ENCODE data around the gene TRMT2A. TPM values are rescaled to one million over a fixed set of nuclear protein-coding genes. Genes with fewer than 3 reads are reported as not detected.
A peak's percentile ranks its signal among the peaks of the same experiment; 100 is the strongest.

TRMT2A gene
- total RNA-seq, 1 donor from 2014 or later: 24.3 TPM

DNA sequence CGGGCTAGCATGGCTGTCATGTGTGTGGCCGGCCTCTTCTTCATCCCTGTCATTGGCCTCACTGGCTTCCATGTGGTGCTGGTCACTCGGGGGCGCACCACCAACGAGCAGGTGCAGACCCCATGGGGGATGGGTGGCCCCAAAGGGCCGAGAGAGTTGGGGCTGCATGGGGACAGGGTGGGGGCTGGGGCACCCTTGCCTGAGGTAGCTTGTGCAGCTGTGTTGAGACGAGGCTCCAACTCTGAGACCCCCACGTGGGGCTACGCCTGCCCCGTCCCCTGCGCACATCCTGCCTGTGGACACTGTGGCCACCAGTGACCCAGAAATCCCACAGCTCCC, 23.1 kb upstream of the TRMT2A start:
- peaks cover 44% of the 10 kb centered on the region for H4K20me1 ChIP-seq (ENCODE audit: low read depth)
- DNase-seq (ENCODE audit: low spot score): no peak
- H3K27ac Mint-ChIP-seq: no peak overlapping the region
- no peaks in the 10 kb centered on the region for H3K9me3 Mint-ChIP-seq
- peaks cover 3% of the 10 kb centered on the region for H3K4me1 Mint-ChIP-seq
- no peak overlapping the region for H3K4me2 ChIP-seq
- H3K27me3 ChIP-seq: no peaks in the 10 kb centered on the region
- no peak overlapping the region for H3K4me3 ChIP-seq
- H3K27ac ChIP-seq: no peak overlapping the region
- no peak overlapping the region for H2AFZ ChIP-seq (replicated peaks)
- H3K4me3 Mint-ChIP-seq: no peak overlapping the region
- H3K36me3 Mint-ChIP-seq: no peaks in the 10 kb centered on the region
- H3K9me3 ChIP-seq (ENCODE audit: low read depth): no peaks in the 10 kb centered on the region
- no peaks in the 10 kb centered on the region for H3K4me1 ChIP-seq
- no peak overlapping the region for H3K9ac ChIP-seq
- peaks cover 2% of the 10 kb centered on the region for H3K27me3 Mint-ChIP-seq (ENCODE audit: insufficient read depth, low read depth)
- H3K79me2 ChIP-seq (ENCODE audit: low read depth): no peaks in the 10 kb centered on the region
- TF ChIP-seq EZH2 (IDR thresholded peaks at IDR 0.05) (no peak), EZH2phosphoT487 (IDR thresholded peaks at IDR 0.05) (no peak)
- TF ChIP-seq, protein P1, sequence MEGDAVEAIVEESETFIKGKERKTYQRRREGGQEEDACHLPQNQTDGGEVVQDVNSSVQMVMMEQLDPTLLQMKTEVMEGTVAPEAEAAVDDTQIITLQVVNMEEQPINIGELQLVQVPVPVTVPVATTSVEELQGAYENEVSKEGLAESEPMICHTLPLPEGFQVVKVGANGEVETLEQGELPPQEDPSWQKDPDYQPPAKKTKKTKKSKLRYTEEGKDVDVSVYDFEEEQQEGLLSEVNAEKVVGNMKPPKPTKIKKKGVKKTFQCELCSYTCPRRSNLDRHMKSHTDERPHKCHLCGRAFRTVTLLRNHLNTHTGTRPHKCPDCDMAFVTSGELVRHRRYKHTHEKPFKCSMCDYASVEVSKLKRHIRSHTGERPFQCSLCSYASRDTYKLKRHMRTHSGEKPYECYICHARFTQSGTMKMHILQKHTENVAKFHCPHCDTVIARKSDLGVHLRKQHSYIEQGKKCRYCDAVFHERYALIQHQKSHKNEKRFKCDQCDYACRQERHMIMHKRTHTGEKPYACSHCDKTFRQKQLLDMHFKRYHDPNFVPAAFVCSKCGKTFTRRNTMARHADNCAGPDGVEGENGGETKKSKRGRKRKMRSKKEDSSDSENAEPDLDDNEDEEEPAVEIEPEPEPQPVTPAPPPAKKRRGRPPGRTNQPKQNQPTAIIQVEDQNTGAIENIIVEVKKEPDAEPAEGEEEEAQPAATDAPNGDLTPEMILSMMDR (IDR thresholded peaks at IDR 0.05): no peak
- no peaks in the 10 kb centered on the region for H3F3A ChIP-seq (ENCODE audit: low read depth)
- H3K36me3 ChIP-seq: no peaks in the 10 kb centered on the region

DNA sequence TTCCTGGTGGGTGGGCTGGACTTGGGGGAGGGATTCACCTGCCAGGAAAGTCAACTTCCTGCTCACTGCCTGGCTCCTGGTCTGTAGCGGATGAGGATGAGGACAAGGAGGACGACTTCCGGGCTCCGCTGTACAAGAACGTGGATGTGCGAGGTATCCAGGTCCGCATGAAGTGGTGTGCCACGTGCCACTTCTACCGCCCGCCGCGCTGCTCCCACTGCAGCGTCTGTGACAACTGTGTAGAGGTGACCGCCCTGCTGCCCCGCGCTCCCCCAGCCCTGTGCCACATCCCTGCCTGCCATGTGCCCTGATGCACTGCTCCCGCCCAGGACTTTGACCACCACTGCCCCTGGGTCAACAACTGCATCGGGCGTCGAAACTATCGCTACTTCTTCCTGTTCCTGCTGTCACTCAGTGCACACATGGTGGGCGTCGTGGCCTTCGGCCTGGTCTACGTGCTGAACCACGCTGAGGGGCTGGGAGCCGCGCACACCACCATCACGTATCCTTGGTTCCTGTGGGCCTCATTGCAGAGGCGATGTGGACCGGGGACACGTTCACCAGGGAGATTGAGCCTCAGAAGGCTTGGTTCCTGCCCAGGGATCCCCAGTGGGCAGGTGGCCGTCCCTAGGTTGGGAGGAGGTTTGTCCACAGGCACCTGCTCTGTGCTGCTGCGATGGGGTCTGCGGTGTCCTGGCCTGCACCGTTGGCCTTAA, 22.5 kb upstream of the TRMT2A start:
- Histone ChIP-seq H3K4me2 (no peak overlapping the region), H3K79me2 (ENCODE audit: low read depth) (no peaks in the 10 kb centered on the region), H3K4me3 (no peak overlapping the region), H3K27me3 (no peaks in the 10 kb centered on the region), H3K36me3 (no peaks in the 10 kb centered on the region), H2AFZ (replicated peaks) (no peak overlapping the region), H4K20me1 (ENCODE audit: low read depth) (peaks cover 49% of the 10 kb centered on the region), H3F3A (ENCODE audit: low read depth) (no peaks in the 10 kb centered on the region), H3K9ac (no peak overlapping the region), H3K9me3 (ENCODE audit: low read depth) (no peaks in the 10 kb centered on the region), H3K4me1 (no peaks in the 10 kb centered on the region), H3K27ac (no peak overlapping the region)
- Mint-ChIP-seq H3K36me3 (no peaks in the 10 kb centered on the region), H3K4me1 (peaks cover 3% of the 10 kb centered on the region), H3K27ac (no peak overlapping the region), H3K27me3 (ENCODE audit: insufficient read depth, low read depth) (peaks cover 2% of the 10 kb centered on the region), H3K4me3 (peak overlapping the region; percentile 50), H3K9me3 (no peaks in the 10 kb centered on the region)
- TF ChIP-seq, protein P1 (IDR thresholded peaks at IDR 0.05): no peak
- TF ChIP-seq EZH2 (IDR thresholded peaks at IDR 0.05) (no peak), EZH2phosphoT487 (IDR thresholded peaks at IDR 0.05) (no peak)
- no peak for DNase-seq (ENCODE audit: low spot score)

DNA sequence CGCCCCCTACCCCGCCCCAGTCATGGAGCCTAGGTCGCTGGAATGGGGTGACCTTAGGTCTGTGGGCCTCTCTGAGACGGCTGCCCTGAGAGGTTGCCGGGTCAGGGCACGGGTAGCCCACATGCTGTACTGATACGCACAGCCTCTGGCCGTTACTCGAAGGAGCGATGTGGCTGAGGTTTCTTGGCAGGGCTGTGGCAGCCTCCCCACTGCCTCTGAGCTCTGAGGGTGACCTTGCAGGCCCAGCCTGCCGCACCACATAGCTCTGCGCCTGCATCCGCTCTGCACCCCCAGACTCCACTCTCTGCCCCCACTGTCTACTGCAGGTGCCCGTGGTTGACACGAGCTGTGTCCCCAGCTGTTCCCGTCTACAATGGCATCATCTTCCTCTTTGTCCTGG, 21.8 kb upstream of the TRMT2A start:
- no peaks in the 10 kb centered on the region for H3K27me3 ChIP-seq
- no peaks in the 10 kb centered on the region for H3K79me2 ChIP-seq (ENCODE audit: low read depth)
- H3K4me1 ChIP-seq: no peaks in the 10 kb centered on the region
- no peak overlapping the region for H3K9ac ChIP-seq
- no peak overlapping the region for H3K4me3 Mint-ChIP-seq
- H3K27ac ChIP-seq: no peak overlapping the region
- H3K27ac Mint-ChIP-seq: no peak overlapping the region
- peaks cover 3% of the 10 kb centered on the region for H3K4me1 Mint-ChIP-seq
- H4K20me1 ChIP-seq (ENCODE audit: low read depth): peaks cover 55% of the 10 kb centered on the region
- H3K9me3 Mint-ChIP-seq: no peaks in the 10 kb centered on the region
- no peaks in the 10 kb centered on the region for H3K36me3 Mint-ChIP-seq
- peaks cover 2% of the 10 kb centered on the region for H3K27me3 Mint-ChIP-seq (ENCODE audit: insufficient read depth, low read depth)
- no peaks in the 10 kb centered on the region for H3F3A ChIP-seq (ENCODE audit: low read depth)
- no peak overlapping the region for H2AFZ ChIP-seq (replicated peaks)
- H3K4me3 ChIP-seq: no peak overlapping the region
- TF ChIP-seq EZH2phosphoT487 (IDR thresholded peaks at IDR 0.05) (no peak), EZH2 (IDR thresholded peaks at IDR 0.05) (no peak)
- TF ChIP-seq, protein P1 (IDR thresholded peaks at IDR 0.05): no peak
- no peak for DNase-seq (ENCODE audit: low spot score)
- H3K4me2 ChIP-seq: no peak overlapping the region
- H3K36me3 ChIP-seq: no peaks in the 10 kb centered on the region
- H3K9me3 ChIP-seq (ENCODE audit: low read depth): no peaks in the 10 kb centered on the region
